HG02798 (cell line): ENCODE data around the gene MIDN.
"Not testable (repeated sequence)": the region's sequence is repeated elsewhere in the genome, so short reads cannot be mapped to it uniquely, and the experiment has no call there.

Experiments used
- ATAC-seq: cut with Tn5 transposase; IDR thresholded peaks from one replicate; pipeline ENCODE4 v1.9.1; 2021; ENCODE audit warnings: mild to moderate bottlenecking; ENCODE audit not compliant: unreplicated experiment, poor library complexity

MIDN gene

GRCh38 chr19:1290196-1290702, 41.9 kb downstream of the MIDN start:
- ATAC-seq: no peak

DNA sequence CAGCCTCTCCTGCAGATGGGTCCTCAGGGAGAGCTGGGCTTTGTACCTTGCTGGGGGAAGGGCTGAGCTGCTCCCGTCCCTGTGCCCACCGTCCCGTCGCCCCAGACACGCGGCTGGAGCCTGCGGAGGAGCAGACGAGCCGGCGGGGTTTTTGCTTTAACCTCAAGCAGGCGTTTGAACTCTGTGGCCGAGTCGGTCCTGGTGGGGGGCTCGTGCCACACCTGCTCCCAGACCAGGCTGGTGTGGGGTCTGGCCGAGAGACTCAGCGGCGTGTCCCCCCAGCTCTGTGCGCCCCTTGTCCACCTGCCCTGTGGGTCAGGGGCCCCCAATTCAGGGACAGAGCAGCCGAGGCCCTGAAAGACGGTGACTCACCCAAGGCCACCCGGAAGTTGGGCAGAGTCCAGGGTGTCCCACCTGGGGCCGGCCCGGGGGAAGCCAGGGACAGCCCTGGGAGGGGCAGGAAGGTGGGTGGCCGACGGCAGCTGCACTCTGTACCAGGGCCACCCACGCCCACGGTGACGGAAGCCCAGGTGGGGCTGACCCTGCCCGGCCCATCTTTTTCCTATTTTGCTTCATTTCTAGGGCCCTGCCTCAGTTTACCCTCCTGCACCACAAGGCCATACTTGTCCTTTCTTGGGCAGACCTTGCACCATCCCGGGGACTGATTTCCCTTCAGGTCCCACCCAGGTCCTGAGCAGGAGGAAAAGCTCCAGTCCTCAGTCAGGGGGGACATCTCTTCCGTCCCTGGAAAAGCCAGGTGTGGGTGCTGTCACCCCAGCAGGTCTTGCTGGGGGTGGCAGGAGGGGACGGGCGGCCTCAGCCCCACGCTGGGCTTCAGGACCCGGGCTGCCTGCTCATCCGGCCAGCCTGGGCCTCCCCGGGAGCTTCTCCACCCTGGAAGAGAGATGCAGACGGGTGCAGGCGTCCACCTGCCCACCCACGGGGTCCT, 42.6 kb downstream of the MIDN start:
- no peak for ATAC-seq

DNA sequence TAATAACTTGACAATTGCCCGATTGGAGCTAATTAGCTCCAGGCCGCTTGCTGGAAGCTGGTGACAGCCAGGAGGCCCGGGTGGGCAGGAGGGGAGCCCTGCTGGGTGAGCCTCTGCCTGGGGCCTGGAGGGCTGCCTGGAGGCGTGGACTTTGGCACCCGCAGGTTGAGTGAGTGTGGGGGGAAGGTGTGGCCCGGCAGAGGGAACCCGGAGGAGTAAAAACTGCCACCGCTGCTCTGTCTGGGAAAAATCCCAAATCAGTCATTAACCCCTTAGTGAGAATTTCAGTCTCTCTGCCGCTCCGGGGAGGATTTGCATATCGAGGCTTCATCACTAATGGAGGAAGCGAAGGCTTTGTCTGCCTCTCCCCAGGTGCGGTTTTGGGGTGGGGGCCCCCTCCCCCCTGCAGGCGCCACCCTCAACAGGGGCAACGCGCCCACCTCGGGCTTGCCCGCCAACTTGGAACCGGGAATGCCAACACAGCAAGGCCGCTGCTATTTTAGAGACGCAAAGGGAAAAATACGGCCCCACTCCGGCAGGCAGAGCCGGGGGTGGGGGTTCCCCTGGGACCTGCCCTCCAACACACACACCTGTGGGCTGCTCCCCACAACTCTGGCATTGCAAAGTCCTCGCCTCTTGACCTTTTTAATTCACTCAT, 43.5 kb downstream of the MIDN start:
- ATAC-seq: no peak

DNA sequence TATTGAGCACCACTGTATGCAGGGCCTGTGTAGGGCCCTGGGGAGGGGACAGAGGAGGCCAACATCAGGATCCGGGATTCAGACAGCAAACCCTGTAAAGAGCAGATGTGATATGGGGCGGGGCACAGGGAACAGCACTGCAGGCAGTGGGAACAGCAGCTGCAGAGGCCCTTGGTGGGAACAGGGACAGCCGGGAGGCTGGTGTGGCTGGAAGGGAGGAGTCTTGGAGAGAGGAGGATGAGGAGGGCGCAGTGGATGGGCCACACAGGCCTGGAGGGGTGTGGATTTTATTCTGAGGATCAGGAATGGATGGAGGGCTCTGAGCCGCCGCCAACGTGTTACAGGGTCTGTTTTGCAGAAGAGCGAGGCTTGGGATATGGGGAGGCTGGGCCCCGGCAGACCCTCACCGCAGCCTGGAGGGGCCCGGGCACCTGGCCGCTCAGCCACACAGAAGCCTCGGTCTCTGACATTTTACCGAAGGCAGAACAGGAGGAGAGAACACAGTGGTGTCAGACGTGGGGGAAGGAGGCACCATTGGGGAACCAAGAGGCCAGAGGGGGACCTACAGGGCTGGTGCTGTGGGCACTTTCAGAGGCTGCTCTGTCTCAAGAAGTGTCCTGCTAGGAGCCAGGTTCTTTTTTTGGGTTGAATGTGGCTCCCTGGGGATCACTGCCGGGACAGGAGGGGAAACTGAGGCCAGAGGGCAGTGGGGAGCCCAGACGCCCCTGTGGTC, 44.2 kb downstream of the MIDN start:
- ATAC-seq: no peak

DNA sequence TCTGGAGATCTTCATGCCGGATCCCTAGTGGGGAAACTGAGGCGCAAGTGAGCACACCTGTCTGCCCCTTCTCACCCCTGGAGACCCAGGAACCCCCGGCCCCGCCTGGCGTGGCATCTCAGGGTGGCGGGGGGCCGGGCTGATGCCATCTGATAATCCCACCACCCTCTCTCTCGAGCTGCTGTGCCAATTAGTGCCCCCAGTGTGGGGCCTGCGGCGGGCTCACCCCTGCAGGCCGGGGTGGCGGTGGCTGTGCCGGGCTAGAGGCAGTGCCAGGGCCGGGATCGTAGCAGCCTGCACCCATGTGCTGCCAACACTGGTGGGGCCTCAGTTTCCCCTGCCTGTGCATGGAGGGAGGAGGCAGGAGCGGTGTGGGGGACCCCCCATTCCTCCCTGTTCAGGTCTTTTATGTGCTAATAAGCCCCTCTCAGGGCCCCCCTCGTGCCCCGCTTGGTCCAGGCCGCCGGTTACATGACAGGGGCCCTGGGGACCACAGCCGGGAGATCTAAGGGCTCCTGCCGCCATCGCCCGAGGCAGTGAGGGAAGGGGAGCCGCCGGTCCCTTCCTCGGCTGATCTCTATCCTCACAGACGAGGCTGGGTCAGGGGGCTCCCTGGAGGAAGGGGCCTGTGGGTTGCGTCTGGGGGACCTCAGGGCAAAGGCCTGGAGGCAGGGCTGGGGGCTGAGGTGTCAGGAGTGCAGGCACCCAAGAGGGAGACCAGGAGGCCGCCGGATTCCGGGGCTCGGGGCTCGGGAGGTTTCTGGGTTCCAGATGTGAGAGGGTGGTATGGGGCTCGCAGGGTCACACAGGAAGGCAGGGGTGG, 45.6 kb downstream of the MIDN start:
- ATAC-seq: no peak

GRCh38 chr19:1294688-1295087, 46.3 kb downstream of the MIDN start:
- no peak for ATAC-seq

- no peak for ATAC-seq
These were observed 47.0 kb downstream of the MIDN start for GRCh38 chr19:1295169-1296012.

DNA sequence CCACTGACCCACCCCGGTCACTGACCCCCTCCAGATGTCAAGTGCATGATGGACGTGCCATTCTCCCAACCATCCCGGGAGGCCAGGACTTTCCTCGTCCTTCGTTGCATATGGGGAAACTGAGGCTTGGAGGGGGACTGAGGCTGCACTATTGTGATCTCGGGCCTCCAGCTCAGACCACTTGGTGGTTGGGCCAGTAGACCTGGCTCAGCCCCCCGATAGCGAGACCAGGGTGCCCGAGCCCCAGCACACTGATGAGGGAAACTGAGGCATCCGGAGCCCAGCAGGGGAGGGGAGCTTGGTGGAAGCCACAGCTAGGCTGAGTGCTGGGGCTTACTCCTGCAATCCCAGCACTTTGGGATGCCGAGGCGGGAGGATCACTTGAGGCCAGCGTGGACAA, 47.7 kb downstream of the MIDN start:
- no peak for ATAC-seq

DNA sequence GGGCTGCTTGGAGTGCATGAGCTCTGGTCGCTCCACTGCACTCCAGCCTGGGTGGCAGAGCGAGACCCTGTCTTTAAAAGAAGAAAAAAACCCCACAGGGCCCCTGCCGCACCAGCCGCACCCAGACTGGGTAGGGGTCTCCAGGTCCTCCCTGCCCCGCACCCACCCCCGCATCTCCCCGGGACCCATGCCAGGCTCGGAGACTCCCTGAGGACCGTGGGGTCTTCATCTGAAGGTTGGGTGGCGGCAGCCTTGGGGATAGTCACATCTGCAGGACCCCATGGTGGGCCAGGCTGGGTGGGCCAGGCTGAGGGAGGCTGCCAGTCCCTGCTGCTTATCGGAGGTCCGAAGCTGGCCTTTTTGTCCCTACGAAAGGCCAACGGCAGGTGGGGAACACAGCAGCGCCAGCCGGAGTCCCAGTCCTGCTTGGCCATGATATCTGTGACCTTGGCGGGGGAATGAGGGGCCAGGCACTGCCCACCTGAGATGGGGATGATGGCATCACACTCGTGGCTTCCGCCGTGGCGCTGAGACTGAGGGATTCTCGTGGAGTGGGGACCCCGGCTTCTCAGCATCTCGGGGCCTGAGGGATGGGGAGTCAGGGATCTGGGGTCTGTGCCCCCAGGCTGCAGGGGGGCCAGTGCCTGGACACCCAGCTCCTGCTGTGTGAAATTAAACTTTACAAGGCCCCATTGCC, 48.3 kb downstream of the MIDN start:
- ATAC-seq: no peak

GRCh38 chr19:1298235-1298634, 49.9 kb downstream of the MIDN start:
- ATAC-seq: no peak

DNA sequence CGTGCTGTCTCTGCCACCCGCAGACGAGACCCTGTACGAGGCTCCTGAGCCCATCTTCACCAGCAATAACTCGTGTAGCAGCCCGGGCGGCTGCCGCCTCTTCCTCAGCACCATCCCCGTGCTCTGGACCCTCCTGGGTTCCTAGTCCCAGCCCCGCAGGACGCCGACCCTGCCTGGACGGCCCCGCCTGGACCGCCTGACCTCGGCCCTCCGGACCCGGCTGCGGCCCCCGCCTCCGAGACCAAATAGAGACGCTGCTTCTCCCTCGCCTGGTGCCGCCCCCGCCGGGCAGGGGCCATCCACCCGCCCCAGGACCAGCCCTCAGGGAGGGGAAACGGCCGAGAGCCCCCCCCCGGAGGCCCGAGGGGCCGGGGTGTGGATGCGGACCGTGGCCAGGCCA, 51.4 kb downstream of the MIDN start:
- no peak for ATAC-seq

- no peak for ATAC-seq
These were observed 52.5 kb downstream of the MIDN start for GRCh38 chr19:1300744-1301490.

DNA sequence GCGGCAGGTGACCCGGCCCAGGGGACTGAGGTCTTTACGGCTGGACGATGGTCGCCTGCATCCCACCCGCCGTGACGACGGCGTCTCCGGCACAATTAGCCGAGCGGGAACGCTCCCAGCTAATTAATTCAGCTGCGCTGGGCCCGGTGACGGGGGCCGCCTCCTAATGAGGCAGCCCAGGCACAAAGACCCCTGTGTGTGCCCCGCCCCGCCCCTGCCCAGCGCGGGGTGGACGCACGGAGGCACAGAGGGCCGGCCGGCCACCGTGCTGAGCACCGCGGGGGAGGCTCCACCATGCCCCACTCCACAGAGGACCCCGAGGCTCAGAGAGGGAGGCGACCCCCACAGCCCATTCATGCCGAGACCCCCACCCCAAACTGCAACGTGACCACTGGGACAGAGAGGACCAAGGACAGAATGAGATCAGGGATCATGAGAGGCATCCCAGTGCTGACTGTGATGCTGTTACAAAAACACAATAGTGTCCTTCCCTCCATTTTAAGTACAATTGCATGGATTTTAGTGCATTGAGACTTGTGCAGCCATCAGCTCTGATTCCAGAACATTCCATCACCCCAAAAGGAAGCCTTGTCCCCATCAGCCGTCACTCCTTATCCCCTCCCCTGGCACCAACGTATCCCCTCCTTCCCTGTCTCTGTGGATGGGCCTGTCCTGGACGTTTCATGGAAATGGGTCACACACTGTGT, 54.3 kb downstream of the MIDN start:
- ATAC-seq: no peak

GRCh38 chr19:1304197-1304924, 56.0 kb downstream of the MIDN start:
- no peak for ATAC-seq

GRCh38 chr19:1305354-1305753, 57.0 kb downstream of the MIDN start:
- not testable (repeated sequence) for ATAC-seq

GRCh38 chr19:1307320-1307719, 58.9 kb downstream of the MIDN start:
- no peak for ATAC-seq
